BE2C (cell line): ENCODE measurements around the gene SLC47A2.
"Not testable (repeated sequence)": the region's sequence is repeated elsewhere in the genome, so short reads cannot be mapped to it uniquely, and the experiment has no call there.

Source experiments
- DNase-seq: peaks from one replicate; pipeline ENCODE4 v3.0.0-alpha.2; 2020
- H3K27me3 ChIP-seq: fragments of 250-450 bp; sonication (Bioruptor Pico); 2 replicates; pipeline ENCODE4 v1.5.1; 2020; ENCODE audit warnings: mild to moderate bottlenecking
- H3K36me3 ChIP-seq: fragments of 250-450 bp; sonication (Bioruptor Pico); 2 replicates; pipeline ENCODE4 v1.5.1; 2020; ENCODE audit warnings: mild to moderate bottlenecking
- H3K4me1 ChIP-seq: fragments of 250-450 bp; sonication (Bioruptor Pico); 2 replicates; pipeline ENCODE4 v1.5.1; 2020
- H3K4me3 ChIP-seq: 2 replicates; pipeline ENCODE4 v1.5.1; 2011; ENCODE audit warnings: low read depth, low read length
- H3K9me3 ChIP-seq: fragments of 250-450 bp; sonication (Bioruptor Pico); 2 replicates; pipeline ENCODE4 v1.5.1; 2020
- TF ChIP-seq, protein P1 (sequence below): IDR thresholded peaks from 2 replicates; pipeline ENCODE4 v1.5.1; 2012; ENCODE audit warnings: mild to moderate bottlenecking, low read depth, low read length

SLC47A2 gene

DNA sequence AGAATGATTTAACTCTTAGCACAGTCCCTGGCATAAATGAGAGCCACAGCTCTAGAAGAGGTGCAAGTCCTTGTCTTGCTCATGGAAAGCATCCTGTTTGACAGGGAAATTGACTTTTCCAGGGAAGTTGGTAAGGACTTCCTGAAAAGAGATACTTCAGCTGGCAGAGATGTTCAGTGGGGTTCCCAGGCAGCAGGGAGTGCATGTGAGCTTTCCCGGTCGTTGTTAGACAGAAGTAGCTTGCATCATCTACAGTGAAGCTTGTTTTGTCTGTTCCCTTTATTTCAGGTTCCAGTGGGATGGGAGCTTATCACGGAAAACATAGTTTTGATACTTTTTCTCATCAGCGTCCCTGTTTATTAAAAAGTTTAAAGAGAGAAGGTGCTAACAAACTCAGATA is 45.0 kb downstream of the SLC47A2 start:
- Histone ChIP-seq H3K27me3 (no peaks in the 10 kb centered on the region), H3K4me3 (no peak overlapping the region), H3K4me1 (no peaks in the 10 kb centered on the region), H3K9me3 (no peaks in the 10 kb centered on the region), H3K36me3 (no peaks in the 10 kb centered on the region)
- DNase-seq = no peak
- TF ChIP-seq, protein P1, sequence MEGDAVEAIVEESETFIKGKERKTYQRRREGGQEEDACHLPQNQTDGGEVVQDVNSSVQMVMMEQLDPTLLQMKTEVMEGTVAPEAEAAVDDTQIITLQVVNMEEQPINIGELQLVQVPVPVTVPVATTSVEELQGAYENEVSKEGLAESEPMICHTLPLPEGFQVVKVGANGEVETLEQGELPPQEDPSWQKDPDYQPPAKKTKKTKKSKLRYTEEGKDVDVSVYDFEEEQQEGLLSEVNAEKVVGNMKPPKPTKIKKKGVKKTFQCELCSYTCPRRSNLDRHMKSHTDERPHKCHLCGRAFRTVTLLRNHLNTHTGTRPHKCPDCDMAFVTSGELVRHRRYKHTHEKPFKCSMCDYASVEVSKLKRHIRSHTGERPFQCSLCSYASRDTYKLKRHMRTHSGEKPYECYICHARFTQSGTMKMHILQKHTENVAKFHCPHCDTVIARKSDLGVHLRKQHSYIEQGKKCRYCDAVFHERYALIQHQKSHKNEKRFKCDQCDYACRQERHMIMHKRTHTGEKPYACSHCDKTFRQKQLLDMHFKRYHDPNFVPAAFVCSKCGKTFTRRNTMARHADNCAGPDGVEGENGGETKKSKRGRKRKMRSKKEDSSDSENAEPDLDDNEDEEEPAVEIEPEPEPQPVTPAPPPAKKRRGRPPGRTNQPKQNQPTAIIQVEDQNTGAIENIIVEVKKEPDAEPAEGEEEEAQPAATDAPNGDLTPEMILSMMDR = no peak

DNA sequence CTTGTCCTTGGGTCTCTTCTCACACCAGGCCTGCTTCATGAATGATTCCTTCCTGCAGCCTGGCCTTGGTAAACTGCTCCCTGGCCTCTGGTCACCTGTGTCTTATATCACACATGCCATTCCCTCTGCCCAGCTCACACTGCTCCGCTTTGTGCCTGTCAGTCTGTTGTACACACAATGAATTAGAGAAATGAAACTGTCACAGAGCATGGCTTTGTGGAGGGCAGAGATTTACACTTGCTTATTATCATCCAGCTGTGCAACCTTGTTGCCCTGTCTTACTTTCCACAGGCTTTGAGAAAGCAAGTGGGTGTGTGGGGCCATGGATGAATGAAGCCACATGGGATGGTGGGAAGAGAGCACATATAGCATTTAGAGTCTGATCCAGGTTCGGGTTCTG is 45.5 kb downstream of the SLC47A2 start:
- H3K4me1 ChIP-seq = no peaks in the 10 kb centered on the region
- H3K27me3 ChIP-seq = no peaks in the 10 kb centered on the region
- H3K4me3 ChIP-seq = no peak overlapping the region
- TF ChIP-seq, protein P1 = no peak
- H3K9me3 ChIP-seq = no peaks in the 10 kb centered on the region
- DNase-seq = no peak
- no peaks in the 10 kb centered on the region for H3K36me3 ChIP-seq

DNA sequence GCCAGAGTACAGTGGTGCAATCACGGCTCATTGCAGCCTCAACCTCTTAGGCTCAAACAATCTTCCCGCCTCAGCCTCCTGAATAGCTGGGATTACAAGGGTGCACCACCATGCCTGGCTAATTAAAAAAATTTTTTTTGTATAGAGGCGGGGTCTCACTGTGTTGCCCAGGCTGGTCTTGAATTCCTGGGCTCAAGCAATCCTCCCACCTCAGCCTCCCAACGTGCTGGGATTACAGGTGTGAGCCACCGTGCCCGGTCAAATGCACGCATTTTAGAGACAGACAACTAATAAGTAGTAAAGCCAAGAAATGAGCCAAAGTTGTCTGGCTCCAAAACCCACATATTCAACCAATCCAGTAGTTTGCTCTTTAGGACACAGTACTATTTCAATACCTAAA is 46.7 kb downstream of the SLC47A2 start:
- DNase-seq, H3K4me1 ChIP-seq, H3K9me3 ChIP-seq, H3K36me3 ChIP-seq, H3K4me3 ChIP-seq, H3K27me3 ChIP-seq: not testable (repeated sequence)

DNA sequence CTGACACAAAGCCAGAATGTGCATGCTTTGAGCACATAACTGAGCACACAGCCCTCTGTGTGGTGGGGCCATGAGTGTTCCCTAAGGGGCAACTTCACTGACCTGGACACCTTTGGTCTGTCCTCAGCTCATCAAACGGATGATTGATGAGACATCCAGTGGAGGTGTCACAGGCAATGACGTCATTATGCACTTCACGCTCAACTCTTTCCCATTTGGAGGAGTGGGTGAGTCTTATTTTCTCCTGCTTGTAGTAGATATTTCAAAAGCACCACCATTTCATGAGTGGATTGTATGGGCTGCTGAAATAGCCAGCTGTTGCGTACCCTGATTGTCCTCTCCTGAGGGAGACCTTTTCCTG is 51.6 kb downstream of the SLC47A2 start:
- no peak for DNase-seq
- Histone ChIP-seq H3K4me1 (no peaks in the 10 kb centered on the region), H3K36me3 (no peaks in the 10 kb centered on the region), H3K27me3 (no peaks in the 10 kb centered on the region), H3K4me3 (no peak overlapping the region), H3K9me3 (no peaks in the 10 kb centered on the region)
- TF ChIP-seq, protein P1 = no peak

DNA sequence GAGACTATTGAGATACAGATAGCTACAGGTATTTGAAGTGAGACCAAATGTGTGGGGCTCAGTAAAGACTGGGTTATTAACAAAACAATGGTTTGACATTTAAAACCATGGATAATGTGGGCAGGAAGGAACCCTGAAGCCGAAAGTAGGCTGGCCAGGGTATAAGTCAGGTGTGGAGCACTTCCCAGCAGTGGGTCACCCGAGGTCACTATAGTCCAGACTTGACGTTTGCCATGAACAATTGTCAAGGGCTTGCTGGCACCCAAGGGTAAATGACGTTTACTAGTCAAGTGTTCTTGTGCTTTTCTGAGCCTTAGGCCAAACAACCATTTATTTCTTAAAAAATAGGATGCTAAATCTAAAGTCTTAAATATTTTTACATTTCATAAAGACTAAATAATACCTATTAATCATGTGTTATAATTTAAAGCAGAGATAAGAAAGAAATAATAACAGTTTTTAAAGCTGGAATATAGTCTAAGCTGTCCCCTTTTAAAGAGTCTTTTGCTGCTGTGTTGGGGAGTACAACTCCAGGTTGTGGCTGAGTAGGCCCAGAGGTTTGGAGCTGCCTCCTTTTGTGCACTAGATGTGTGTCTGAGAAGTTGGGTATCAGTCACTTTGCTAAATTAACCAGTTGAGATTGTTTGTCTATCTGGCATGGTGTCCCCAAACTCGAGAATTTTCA is 52.1 kb downstream of the SLC47A2 start:
- Histone ChIP-seq H3K27me3 (no peaks in the 10 kb centered on the region), H3K36me3 (no peaks in the 10 kb centered on the region), H3K4me3 (no peak overlapping the region), H3K4me1 (no peaks in the 10 kb centered on the region), H3K9me3 (no peaks in the 10 kb centered on the region)
- TF ChIP-seq, protein P1 = no peak
- DNase-seq = no peak

DNA sequence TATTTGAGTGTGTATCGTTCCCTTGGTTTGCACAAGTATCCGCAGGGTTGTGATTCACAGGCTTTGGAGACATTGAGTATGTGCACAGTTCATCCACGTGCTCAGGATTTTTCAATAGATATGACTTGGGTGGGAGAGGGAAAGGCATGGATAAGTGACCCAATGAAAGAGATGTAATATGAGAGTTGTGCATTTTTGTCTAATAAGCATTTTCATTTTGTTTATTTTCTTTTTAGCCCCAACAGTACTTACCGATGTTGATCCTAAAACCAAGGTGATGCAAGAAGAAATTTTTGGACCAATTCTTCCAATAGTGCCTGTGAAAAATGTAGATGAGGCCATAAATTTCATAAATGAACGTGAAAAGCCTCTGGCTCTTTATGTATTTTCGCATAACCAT is 53.3 kb downstream of the SLC47A2 start:
- TF ChIP-seq, protein P1 = no peak
- Histone ChIP-seq H3K36me3 (no peaks in the 10 kb centered on the region), H3K4me1 (no peaks in the 10 kb centered on the region), H3K27me3 (no peaks in the 10 kb centered on the region), H3K9me3 (no peaks in the 10 kb centered on the region), H3K4me3 (no peak overlapping the region)
- DNase-seq = no peak

DNA sequence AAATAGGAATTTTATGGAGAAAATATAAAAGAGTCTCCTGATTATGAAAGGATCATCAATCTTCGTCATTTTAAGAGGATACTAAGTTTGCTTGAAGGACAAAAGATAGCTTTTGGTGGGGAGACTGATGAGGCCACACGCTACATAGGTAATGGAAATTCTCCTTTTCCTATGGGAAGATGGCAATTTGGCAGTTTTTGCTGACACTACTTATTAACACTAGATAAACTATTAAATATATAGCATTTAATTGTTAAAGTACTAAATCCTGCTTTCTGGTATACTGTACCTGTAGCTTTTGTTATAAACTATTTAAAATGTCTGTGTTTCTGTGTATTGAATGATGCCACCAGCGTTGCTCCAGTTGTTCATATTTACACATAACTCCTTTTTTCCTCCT is 55.3 kb downstream of the SLC47A2 start:
- TF ChIP-seq, protein P1 = no peak
- no peaks in the 10 kb centered on the region for H3K4me1 ChIP-seq
- DNase-seq = no peak
- no peaks in the 10 kb centered on the region for H3K9me3 ChIP-seq
- H3K36me3 ChIP-seq = no peaks in the 10 kb centered on the region
- H3K27me3 ChIP-seq = no peaks in the 10 kb centered on the region
- no peak overlapping the region for H3K4me3 ChIP-seq
